OCI-LY3 (cell line): ENCODE data around the gene CECR2.

ENCODE experiments used
- CTCF ChIP-seq: fragments of 200-600, 300-600 bp; sonication (generic); IDR thresholded peaks from 2 replicates; pipeline ENCODE4 v1.5.1; 2014; ENCODE audit warnings: antibody characterized with exemption, low read length, low read depth
- EZH2phosphoT487 ChIP-seq: fragments of 200-600 bp; shearing (Covaris generic); IDR thresholded peaks from 2 replicates; pipeline ENCODE4 v1.6.1; 2018; ENCODE audit warnings: antibody characterized with exemption, mixed run types, low read depth

GRCh38 chr22:17334983-17335382 lies 34.3 kb upstream of the CECR2 start:
- no peak for TF ChIP-seq CTCF
- no peak for TF ChIP-seq EZH2phosphoT487
